HG03439 (cell line): ENCODE measurements around the gene TENM3.

Experiments used
- ATAC-seq: cut with Tn5 transposase; IDR thresholded peaks from one replicate; pipeline ENCODE4 v1.9.1; 2021; ENCODE audit warnings: mild to moderate bottlenecking, moderate library complexity; ENCODE audit not compliant: unreplicated experiment

TENM3 gene

DNA sequence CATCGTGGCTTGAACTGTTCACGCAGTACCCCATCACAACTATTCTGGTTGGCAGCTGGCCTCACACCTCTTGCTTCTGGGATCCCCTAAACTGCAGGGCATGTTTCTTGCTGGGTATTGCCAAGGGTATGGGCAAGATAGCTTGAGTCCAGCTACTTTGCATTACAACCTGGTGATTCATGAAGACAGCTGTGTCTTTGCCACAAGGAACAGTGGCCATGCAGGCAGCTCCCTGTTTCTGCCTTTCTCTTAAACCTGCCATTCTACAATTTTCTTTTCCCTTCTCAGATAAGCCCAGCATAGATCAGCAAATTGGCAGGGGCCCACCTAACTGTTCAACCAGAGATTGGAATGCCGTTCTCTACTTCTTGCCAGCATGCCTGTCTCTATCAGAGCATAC, 42.8 kb downstream of the TENM3 start:
- ATAC-seq, result no peak

DNA sequence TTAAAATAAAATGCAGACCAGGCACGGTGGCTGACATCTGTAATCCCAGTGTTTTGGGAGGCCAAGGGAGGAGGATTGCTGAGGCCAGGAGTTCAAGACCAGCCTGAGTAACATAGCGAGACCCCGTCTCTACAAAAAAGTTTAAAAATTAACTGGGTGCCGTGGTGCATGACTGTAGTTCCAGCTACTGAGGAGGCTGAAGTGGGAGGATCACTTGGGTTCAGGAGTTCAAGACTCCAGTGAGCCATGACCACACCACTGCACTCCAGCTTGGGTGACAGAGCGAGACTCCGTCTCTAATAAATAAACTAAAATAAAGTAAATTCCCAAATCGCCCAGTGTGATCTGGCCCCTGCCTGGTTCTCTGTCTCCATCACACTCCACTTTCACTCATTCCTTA, 43.7 kb downstream of the TENM3 start:
- no peak for ATAC-seq

DNA sequence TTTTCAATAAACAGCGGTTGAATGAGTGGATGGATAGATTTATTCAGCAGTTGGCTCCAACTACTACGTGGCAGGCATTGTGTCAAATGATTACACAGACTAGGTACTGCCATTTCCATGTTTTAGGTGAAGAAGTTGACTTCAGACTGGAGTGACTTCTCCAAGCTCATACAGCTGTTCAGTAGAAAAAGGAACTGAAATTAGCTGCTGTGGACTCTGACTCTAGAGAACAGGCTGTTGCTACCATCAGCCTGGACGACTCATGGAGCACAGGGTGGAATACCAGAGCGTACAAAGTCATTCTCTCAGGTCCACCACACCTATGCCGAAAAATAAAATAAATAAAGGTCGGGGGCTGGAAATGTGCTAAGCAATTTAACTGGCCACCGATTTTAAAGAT, 45.3 kb downstream of the TENM3 start:
- ATAC-seq, result no peak

DNA sequence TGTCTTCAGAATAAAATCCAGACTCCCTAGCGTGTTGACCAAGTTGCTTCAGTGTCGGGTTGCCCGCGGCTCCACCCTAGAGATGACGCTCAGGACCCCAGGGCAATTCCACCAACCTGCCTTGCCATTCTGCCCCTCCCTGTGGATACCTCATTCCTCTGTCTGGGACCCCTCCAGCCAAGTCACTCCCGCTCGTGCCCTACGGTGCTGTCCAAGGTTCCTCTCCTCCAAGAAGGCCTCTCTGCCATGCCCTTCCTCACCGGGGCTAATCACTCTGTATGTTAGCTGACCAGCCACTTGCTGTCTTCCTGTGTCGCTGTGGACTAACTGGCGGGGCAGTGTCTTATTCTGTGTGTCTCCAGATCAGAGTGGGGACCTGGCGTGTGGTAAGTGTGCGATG, 46.6 kb downstream of the TENM3 start:
- ATAC-seq, result no peak

DNA sequence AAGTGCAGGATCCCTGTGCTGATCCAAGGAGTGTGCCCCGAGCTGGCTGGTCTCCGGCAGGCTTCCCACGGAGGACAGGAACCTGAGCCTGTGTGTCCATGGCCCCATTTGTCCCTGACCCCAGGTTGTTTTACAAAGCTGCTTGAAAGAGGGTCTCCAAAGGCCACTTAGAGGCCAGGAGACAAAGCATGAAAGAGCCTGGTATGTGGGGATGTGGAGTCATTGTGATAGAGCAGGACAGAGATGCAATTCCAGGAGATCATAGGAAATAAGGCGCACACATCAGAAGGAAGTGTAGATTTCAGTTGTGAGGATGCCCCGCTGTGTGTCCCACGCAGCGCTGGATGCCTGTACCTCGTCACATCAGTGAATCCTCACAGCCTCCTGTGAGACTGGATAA, 48.0 kb downstream of the TENM3 start:
- ATAC-seq, result no peak

DNA sequence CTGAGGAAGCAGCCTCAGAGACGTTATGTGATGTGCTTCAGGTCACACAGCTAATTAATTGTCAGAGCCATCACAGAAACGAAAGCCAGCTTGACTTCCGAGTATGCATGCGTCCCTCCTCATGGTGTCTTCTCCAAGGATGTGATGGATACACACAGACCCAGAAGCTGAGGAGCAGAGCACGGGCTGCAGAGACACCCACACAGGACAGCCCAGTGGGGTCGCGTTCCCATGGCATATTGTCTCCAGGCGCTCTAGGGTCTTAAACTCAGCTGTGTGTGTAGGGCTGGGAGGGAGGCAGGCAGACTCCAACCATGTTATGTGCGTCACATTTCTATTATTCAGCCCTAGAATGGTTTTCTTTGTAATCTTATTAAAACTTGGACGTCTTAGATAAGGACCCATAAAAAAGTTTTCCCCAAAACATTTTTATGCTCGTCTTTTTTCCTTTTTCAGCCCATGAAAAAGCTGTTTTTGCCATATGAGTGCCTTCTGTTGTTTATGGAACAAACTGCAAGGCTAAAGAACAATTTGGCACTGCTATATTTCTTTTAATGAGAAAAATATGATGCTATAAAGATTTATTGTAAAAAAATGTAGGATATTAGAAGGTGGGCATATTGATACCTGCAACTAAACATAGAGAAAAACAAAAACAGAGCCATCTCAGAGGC, 48.5 kb downstream of the TENM3 start:
- no peak for ATAC-seq

DNA sequence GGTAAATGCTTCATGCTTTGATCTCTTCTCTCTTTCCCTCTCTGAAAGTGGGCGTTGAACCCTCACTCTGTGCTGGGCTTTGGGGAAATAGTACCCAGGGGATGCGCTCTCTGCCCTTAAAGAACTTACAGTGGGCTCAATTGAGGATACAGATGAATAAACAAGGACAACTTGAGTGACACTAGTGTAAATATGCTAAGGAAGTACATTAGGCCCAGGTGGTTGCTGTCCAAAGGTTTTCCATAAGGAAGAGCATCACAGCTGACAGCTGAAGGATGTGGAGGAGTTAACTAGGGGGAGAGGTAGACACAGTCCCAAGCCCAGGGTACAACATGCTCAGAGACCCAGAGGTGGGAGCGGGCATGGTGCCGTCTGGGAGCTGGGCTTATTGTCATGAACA, 49.4 kb downstream of the TENM3 start:
- ATAC-seq, result no peak

DNA sequence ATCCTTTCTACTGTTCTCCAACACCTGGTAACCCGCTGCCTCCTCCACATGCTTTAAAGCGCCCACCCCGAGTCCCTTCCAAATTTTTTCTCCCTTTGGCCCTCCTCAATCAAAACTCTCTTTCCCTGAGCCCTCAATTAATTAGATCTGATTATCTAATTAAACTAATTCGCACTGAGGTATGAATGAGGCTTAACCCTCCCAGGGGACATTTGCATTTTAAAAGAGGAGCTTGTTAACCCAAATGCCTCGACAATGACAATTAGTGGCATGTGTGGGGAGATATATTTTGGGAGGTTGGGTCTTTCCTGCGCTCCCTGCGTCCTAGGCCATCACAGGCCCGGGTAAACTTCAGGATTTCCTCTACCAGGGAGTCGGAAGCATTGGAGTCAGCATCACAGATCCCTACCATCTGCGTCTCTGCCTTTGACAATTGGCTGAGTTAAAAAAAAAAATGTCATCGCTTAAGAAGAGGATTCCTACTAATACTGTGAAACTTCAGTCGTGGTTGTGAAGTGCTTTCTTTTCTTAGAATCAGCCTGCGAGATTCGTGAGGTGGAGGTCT, 50.6 kb downstream of the TENM3 start:
- no peak for ATAC-seq

DNA sequence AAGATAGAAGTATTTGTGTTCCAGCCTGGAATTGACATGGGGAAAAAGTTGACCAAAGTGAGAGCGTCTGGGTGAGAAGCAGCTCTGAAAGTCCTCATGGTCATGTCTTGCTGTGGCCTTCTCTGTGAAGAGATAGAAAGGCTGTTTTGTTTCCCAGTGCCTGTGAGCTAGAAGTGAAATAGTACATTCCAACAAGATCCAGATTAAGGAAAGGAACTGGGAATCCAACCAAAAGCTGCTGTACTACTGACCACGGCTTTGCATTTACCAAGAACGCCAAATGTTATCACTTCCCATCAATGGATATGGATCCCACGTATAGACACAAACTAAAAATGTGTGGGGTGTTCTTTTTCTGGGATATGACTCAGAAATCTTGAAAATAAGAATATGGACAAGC, 51.2 kb downstream of the TENM3 start:
- ATAC-seq, result no peak

DNA sequence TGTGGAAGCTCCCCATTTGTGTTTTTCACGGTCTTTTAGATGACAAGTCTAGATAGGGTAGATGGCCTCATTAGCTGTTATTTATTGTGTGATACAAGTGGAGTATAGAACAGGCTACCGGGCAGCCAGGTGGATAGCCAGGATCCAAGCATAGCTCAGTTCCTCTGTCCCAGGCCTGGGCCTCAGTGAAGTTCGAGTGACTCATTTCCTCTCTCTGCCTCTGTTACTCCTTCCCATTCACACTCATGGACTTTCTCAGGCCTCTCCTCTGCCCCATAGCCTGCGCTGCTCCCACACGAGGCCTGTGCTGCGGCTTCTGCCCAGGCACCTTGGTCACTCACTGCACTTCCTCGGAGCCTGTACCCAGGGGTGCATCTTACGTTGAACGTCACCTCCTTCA, 54.5 kb downstream of the TENM3 start:
- ATAC-seq, result no peak

DNA sequence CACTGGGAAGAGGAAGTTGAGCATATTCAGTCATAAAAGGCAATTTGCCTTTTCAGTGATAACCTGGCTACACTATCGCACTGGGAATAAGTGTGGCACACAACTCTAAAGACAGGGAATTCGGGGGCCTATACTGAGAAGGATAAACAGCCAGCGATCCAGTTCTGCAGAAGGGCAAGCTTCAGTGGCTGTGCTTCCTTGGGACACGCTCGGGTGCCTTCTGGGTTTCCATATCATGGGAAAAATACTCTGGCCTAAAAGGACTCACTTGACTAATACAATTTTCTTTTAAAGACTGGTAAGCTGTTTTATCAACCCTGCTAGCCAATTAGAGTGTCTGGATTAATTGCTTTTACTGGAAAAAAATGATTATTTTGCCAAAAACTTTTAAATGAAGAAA, 58.5 kb downstream of the TENM3 start:
- ATAC-seq, result no peak

DNA sequence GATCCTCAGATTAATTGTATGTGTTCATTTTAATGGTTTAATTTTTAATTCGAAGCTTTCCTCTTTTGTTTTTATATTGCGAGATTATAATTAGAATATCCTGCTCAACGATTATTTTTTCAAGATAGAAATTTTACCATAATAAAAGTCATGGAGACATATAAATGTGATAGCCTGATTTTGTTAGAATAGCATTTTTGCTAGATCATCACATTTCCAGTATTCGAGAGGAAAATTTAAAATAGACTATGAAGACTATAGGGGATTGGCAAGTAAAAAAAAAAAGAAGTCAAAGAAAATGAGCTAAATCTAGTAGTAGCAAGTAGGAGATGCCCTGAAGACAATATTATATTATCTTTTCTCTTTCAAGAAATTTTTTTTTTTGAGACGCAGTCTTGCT, 60.6 kb downstream of the TENM3 start:
- no peak for ATAC-seq

DNA sequence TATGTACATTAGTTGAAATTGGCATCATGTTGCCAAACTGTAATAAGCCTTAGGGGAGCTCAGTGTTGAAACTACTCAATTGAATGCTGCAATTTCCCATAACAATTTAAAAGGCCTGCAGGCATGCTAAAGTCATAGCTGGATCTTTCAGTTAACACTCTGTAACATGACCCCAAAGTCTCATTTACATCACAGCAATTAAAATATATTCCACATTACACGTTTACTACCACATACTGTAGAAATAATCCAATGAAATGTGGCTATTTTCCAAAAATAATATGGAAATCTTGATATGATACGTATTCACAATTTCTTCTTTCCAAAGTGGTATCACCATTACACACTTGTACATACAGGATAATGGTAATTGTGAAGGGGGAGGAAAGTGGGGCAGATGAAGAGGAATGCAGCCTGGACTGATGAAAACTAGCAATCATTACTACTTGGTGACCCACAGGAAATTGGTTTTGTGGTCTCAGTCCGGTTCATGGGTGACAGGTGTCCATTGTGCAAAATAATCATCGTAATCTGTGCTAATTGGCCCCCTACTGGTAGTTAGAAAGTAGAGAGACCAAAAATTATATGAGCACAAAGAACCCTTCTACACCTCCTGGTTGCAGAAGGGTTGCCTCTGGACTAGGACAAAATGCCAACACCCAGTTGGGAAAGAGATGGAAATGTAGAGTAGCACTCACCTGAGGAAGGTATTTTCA, 63.7 kb downstream of the TENM3 start:
- no peak for ATAC-seq

DNA sequence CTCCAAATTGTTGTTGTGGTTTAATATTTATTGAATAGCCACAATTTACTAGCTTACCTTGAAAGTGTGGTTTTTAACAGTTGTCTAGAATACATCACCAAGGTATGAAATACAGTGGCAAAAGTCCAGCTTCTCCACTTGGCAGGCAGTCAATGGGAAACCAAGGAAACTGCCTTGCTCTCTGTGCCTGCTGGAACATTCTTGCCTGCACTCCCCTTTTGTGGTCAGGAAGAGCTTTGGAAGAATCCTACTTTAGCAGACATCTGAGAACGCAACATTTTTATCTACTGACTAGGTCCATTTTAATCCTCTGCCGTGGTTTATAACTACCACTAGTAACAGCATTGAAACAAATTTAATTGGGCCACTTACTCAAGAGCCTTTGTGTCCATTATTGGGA, 64.5 kb downstream of the TENM3 start:
- no peak for ATAC-seq

DNA sequence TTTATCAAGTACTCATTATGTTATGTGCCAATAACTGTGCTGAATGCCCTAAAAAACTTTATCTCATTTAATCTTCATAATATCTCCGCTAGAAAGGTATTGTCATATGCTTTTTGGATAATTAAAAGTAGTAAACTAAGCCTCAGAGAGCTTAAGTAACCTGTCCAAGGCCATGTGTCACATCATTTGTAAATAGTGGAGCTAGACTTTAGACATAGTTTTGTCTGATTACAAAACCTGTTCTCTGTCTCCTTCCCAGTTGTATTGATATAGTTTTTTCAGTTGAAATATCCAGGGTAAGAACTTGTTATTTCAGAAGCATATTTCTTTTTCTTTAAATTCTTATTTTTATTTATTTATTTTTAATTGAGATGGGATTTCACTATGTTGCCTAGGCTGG, 66.7 kb downstream of the TENM3 start:
- ATAC-seq, result no peak

DNA sequence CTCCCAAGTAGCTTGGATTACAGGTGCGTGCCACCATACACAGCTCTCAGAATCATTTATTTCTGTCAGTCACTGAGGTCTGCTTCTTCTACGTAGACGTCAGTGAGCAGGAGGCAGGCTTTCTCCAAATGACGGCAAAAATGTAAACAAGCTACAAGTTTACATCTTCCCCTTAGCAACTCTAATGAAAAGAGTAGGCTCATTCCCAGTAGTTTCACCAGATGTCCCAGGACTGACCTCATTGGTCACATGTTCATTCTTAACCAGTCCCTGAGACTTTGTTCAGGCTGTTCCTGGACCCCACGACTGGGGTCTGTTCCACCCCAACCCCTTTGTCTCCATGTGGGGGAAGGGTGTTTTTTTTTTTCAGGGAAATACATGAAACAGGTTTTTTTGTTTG, 67.1 kb downstream of the TENM3 start:
- no peak for ATAC-seq

DNA sequence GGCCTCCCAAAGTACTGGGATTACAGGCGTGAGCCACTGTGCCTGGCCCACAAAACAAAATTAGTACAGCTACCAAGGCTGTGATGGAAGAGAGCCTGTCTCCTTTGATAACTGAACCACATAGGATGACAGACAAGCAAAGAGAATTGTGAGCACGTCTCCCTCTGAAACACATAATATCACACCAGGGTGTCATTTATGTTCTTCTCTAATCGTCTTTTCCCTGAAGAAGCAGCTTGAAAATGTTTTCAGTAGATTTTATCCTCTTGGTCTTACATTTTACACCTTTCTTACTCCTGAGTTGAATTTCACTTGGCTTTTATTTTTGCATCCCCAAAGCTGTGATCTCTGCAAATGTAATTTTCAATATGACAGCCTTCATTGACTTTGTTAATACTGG, 67.8 kb downstream of the TENM3 start:
- ATAC-seq, result no peak

DNA sequence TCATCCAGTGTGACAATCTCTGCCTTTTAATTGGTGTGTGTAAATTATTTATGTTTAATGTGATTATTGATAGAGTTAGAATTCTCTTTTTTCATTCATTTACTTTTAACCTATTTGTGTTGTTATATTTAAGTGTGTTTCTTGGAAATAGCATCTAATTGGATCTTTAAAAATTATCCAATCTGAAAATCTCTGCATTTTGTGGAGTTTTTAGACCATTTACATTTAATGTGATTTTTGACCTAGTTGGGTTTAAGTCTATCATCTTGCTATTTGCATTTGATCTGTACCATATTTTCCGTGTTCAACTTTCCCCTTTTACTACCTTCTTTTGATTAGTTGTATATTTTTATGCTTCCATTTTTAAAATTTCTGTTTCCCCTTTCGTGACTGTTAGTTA, 71.3 kb downstream of the TENM3 start:
- no peak for ATAC-seq

DNA sequence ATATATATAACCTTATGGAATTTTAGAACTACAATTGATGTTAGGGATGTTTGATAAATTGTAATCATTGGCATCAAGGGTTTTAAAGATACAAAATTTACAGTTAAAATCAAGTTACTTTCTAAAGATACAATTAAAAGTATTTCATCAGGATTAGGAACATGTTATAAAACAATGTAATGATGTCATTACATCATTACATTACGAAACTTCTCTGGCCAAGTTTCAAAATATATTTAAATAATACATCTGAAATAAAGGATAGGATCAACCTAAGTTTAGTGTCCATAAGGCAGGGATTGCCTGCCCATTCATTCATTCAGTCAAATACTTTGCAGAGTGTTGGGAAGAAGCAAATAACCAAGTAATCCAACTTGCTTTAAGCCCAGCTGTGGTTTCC, 75.1 kb downstream of the TENM3 start:
- ATAC-seq, result no peak

DNA sequence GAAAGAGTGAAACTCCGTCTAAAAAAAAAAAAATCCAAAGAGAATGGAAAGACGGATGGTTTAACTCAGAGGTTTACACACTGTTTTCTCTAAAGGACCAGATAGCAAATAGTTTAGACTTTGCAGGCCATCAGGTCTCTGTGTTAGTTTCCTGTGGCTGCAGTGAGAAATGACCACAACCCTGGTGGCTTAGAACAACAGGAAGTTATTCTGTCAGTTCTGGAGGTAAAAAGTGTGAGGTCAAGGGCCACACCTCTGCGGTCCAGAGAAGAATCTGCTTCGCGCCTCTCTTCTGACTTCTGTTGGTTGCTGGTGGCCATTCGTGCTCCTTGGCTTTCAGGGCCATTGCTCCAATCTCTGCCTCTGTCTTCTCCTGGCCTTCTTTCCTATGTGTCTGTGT, 76.9 kb downstream of the TENM3 start:
- ATAC-seq, result no peak

DNA sequence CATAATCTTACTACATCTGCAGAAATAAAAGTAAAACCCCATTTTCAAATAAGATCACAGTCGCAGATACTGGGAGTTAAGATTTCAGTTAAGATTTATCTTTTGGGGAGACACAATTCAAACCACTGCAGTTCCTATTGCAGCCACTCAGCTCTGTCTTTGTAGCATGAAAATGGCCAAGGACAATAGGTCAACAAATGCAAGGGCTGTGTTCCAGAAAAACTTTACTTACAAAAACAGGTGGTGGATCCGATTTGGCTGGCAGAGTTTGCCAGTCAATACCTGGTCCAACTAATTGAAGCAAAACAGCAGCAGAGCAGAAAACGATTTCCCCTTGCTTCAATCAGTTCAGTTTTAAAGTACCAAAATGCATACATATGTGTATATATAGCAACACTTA, 77.4 kb downstream of the TENM3 start:
- no peak for ATAC-seq

DNA sequence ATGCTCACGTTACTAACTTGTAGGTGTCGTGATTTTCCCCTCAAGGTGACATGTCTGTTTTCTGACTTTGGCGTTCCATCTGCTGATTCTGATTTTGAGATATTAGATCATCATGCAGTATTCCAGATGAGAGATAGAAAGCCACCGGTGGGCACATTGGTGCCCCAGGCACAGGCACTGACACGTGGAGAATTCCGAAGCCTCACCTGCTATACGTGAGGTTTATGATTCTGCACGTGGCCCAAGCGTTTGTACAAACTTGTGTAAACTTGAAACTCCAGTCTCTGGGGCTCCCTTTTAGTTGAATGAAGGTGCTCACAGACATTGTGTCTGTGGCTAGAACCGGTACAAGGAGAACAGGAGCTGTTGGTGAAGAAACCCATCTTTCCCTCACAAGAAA, 81.1 kb downstream of the TENM3 start:
- ATAC-seq, result no peak

DNA sequence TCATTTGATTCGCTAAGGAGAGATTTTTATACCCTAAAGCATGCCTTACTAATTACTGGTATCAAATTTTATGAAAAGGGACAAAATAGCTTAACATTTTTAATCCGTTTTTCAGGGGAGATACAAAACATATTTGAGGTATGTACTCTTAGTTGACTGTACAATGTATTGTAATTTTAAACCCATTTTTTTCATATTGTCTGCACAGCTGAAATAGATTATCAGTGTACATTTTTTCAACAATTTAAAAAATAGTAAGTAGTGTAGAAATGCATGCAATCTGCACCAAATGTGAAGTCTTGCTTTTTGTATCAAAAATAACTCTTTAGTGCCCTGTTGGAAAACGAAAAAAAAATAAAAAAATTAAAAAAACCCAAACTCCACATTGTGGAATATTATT, 82.2 kb downstream of the TENM3 start:
- ATAC-seq, result no peak
